GM18519 (cell line): Measurements from ENCODE around the gene ASS1.

ENCODE experiments used
- ATAC-seq: cut with Tn5 transposase; IDR thresholded peaks from one replicate; pipeline ENCODE4 v1.9.1; 2021; ENCODE audit warnings: mild to moderate bottlenecking, moderate library complexity; ENCODE audit not compliant: unreplicated experiment, low FRiP score

ASS1 gene

DNA sequence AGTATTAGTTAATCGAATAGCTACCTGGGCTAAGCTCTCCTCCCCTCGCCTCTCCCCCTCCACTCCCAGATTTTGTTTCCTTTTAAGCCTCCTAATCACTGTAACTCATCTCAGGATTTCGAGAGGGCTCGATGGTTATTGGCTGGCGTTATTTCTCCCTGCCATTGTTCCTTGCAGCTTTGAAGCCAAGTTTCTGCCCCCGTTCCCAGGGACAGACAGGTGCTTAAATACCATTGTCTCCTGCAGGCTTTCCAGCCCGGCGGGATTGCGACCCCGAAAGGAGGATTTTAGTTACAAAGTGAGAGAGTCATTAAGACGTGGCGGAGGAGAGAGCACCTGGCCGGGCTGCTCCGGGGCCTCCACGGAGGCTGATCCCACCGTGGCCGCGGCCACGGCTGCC lies 46.2 kb downstream of the ASS1 start:
- ATAC-seq, result no peak

- no peak for ATAC-seq
Measured at GRCh38 chr9:130491830-130492482, 47.2 kb downstream of the ASS1 start.

DNA sequence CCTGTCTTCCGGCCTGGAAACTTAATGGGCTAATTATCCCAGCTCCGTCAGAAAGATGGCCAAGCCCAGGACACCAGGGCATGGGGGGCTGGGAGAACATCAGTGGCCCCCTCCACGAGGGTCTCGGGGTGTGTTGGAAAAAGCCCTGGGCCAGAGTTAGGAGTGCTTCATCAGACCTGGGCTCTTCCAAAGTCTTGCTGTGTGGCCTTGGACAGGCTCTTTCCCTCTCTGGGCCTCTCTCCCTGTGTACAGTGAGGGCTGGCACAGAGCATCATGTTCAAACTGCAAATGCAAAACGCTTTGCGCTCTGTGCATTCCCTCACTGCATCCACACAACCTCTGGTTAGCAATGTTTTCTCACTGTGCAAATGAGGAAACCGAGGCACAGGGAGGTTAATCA lies 48.3 kb downstream of the ASS1 start:
- no peak for ATAC-seq

GRCh38 chr9:130493476-130493875 lies 48.7 kb downstream of the ASS1 start:
- ATAC-seq, result no peak

- ATAC-seq, result no peak
Measured at GRCh38 chr9:130495067-130495466, 50.3 kb downstream of the ASS1 start.

- ATAC-seq, result no peak
Measured at GRCh38 chr9:130497139-130497538, 52.4 kb downstream of the ASS1 start.

DNA sequence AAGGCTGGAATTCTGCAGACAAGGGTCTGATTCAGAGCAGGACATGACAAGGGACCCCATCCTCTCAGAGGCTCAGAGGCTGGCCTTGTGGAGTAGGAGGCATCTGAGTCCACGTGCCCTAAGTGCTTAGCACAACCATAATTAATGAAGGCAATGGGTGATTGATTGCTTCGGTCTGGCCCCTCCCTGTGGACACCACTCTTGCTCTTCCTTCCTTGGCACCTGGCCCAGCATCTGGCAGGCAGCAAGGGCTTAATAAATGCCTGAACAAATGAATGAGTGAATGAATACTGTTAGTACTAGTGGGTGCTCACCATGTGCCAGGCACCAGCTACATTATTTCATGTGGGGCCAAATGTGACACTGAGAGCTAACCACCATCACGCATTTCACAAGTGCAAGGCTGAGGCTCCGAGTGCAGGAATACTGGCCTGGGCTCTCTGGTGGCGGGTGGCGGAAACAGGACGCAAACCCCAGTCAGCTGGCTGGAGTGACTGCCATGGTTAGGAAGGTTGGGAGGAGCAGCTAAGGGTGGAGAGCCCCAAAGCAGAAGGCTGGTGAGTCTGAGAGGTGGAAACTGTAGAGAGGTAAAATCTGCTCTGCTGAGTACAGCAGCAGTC lies 53.6 kb downstream of the ASS1 start:
- no peak for ATAC-seq

DNA sequence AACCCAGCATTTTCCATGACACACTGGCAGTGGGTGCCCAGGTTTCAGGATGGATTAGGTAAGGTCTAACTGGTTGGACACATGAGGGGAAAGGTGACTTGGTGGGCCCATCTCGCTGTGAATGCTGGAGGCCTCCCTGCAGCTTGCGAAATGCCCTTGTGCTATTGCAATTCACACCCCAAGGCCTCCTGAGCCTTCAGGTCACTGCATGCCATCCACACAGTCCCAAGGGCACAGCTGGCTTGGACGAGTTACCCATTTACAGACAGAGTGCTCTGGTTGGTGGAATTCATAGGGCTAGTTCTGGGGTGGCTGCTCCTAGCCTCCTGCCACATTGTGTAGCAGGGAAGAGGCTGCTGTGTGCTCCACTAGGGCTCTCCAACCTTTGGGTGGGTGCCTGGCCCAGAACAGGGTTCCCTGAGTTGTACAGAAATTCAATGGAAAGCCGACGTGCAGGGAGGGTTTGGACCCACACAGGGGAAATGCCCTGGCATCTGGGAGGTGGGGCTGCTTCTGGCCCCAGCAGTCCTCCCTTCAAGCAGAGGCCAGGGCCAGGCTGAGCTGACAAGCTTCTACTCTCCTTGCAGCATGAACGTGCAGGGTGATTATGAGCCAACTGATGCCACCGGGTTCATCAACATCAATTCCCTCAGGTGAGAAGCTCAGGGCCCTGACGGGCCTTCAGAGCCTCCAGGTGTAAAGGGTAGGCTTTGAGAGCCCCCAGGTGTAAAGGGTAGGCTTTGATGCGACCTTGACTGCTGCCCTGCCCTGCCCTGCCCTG lies 54.3 kb downstream of the ASS1 start:
- no peak for ATAC-seq

DNA sequence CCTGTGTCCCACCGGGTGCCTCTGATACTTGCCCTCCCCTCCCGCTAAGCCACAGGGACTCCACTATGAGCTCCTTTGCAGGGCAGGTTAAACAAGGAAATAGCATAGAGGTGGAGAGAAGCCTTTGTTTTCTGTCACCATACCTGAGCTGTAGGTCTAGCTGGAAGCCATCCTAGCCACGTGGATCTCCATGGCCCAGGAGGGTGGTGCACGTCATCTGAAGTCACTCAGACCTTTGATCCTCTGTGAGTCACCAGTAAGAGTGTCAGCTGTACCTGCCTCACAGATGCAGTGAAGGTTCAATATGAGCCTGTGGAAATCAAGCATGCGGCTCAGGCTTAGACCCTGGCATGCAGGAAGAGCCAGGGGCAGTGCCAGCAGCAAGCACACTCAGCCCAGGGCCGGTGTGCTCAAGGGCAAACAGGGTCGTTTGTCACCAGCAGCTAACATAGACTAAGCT lies 55.1 kb downstream of the ASS1 start:
- no peak for ATAC-seq

- no peak for ATAC-seq
Measured at GRCh38 chr9:130500340-130501180, 55.8 kb downstream of the ASS1 start.

GRCh38 chr9:130501639-130502038 lies 56.9 kb downstream of the ASS1 start:
- ATAC-seq, result no peak

GRCh38 chr9:130508218-130508617 lies 63.5 kb downstream of the ASS1 start:
- no peak for ATAC-seq

GRCh38 chr9:130512199-130512598 lies 67.4 kb downstream of the ASS1 start:
- ATAC-seq, result no peak

DNA sequence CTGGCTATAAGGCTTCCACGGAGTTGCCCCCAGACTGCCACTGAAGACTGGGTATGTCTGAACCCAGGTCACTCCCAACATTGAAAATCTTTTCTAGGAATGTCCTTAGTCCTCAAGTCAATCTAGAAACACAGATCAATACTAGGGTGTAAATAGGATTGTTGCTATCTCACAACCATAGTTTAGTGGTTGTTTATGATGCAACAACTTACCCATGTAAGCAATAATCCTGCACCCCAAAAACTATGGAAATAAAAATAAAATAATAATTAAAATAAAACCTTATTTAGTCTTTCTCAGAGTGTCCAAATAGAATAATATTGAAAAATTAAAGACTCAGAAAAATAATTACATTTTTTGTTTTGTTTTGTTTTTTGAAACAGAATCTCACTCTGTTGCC lies 68.3 kb downstream of the ASS1 start:
- no peak for ATAC-seq

GRCh38 chr9:130518233-130518632 lies 73.5 kb downstream of the ASS1 start:
- no peak for ATAC-seq

GRCh38 chr9:130518943-130519799 lies 74.4 kb downstream of the ASS1 start:
- ATAC-seq, result no peak

- no peak for ATAC-seq
Measured at GRCh38 chr9:130519927-130520326, 75.2 kb downstream of the ASS1 start.

DNA sequence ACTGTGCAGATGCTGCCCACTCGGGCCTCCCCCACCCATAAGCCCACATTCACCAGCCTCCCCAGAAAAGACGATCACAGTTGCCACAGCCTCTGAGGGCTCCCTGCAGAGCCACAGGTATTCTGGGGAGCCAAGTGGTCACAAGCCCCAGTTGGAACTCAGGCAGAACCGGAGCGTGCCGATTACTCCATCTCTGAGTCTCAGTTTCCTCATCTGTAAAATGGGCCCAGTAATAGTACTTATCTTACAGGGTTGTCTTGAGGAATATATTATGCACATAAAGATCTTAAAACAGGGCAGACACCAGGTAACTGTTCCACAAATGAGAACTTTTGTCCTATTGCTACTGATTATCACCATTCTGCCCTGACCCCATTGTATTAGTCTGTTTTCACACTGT lies 77.0 kb downstream of the ASS1 start:
- ATAC-seq, result no peak

GRCh38 chr9:130522233-130522808 lies 77.6 kb downstream of the ASS1 start:
- ATAC-seq, result no peak

DNA sequence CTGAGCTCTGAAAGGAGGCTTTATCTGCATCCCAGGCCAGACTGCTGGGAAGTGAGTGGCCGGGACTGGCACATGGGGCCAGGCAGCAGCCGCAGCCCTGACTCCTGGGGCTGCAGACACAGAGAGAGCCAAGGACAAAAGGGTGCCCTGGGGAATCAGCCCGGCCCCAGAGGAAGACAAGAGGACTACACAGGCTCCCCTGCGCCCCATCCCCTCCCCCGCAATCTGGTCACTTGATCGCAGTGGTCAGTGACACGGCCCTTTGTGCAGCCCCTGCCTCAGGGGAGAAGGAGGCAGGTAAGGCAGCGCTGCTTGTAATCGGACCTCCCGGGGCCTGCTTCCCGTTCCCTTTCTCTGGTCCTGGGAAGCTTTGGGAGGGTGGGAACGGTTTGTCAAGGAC lies 79.2 kb downstream of the ASS1 start:
- no peak for ATAC-seq
